Omental fat pad (tissue), 4 donors: ENCODE measurements around the gene SLC39A5. TPM values are rescaled to one million over a fixed set of nuclear protein-coding genes. Genes with fewer than 3 reads are reported as not detected.
A peak's percentile ranks its signal among the peaks of the same experiment; 100 is the strongest.

Experiments
- ATAC-seq: fragments of 150-250 bp; one replicate; pipeline ENCODE4 v1.9.1; 2016; ENCODE audit warnings: mild to moderate bottlenecking, moderate library complexity; ENCODE audit not compliant: low FRiP score
- DNase-seq: peaks from one replicate; pipeline ENCODE4 v3.0.0-alpha.2; 2019; ENCODE audit warnings: low spot score
- total RNA-seq, 4 donors: library from RNA; depleted of rRNA; stranded (reverse); fragments of >200 nt; gene quantifications; one replicate each; pipeline ENCODE4 v1.1.0, GENCODE V29; 2016
- TF ChIP-seq, protein P1 (sequence below), 3 donors: fragments of 450-650 bp; IDR thresholded peaks; one replicate each; pipeline ENCODE4 v1.5.1; 2016 to 2017; ENCODE audit warnings: antibody characterized with exemption in 3 of 3, mild to moderate bottlenecking in 3 of 3, moderate library complexity in 2 of 3

Gene SLC39A5
- total RNA-seq, 4 donors from 2014 or later: not detected

DNA sequence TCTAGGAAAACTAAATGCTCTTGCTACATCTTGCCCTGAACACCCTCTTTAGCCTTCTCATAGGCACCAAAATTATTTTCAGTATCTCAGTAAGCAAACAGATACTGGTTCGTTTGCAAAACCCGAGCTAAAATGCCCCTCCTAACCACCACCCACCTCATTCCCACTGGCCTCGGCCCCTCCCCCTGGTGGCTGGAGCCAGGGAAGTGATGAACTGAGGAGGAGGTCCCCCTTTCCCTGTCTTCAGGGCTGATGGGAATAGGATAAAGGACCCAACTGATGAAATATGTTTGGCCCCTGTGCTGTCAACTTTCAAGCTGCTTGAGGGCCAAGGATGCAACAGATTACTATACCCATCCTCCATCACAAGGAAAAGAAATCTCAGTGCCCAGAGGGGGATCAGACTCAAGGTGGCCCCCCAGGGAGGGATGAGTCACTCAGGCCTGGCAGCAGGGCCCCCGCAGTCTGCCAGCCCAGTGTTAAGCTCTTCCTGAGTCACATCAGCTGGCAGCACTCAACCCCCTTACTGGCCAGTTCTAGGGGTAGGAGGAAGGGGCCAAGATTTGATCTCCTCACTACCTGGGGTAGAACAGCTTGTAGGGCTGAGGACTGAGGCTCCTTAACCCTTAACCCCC is 26.6 kb downstream of the SLC39A5 start:
- ATAC-seq: no peak
- TF ChIP-seq, protein P1, sequence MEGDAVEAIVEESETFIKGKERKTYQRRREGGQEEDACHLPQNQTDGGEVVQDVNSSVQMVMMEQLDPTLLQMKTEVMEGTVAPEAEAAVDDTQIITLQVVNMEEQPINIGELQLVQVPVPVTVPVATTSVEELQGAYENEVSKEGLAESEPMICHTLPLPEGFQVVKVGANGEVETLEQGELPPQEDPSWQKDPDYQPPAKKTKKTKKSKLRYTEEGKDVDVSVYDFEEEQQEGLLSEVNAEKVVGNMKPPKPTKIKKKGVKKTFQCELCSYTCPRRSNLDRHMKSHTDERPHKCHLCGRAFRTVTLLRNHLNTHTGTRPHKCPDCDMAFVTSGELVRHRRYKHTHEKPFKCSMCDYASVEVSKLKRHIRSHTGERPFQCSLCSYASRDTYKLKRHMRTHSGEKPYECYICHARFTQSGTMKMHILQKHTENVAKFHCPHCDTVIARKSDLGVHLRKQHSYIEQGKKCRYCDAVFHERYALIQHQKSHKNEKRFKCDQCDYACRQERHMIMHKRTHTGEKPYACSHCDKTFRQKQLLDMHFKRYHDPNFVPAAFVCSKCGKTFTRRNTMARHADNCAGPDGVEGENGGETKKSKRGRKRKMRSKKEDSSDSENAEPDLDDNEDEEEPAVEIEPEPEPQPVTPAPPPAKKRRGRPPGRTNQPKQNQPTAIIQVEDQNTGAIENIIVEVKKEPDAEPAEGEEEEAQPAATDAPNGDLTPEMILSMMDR (IDR thresholded peaks at IDR 0.05): no peak
- DNase-seq: no peak

DNA sequence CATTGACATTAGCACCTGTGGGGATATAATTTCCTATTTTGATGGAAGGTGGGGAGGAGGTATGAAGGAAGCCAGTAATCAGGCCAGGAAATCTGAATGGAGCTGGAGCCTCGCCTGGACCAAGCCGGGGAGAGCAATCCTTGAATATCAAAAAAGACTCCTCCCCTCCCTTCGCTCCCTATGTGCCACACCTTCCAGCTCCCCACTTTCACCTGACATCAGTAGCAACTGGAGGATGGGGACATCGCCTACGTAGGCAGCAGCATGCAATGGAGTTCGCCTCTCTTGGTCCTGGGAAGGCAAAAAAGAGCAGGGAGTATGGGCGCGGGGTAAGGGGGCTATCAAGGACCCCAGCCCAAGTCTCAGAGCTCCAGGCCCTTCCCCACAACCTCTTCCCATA is 27.2 kb downstream of the SLC39A5 start:
- DNase-seq (no peak), ATAC-seq (no peak)
- TF ChIP-seq, protein P1 (IDR thresholded peaks at IDR 0.05): no peak

DNA sequence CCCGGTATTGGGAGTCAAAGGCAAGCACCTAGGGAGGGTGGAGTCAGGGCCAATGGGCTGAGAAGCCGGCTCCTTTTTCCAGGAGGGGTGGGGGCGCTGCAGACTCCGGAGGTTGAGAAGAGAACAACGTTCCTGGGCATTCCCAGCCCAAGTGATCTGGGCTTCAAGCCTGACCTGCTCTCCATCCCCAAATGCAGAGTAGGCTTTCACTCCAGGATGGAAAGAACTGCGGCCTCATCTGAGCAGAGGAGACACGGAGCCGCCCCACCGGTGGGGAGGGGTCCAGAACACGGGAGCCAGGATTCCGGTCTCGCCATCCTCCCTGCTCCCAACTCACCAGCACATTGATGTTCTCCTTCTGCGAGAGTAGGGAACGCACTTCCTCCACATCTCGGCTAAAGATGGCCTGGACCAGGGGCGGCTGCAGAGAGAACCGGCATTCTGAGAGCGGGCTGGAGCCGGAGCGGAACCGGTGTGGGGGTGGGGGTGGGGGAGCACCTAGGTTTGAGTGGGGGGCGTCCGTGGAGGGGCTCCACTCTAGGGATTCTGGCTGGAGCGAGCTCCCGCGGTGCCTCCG is 27.7 kb downstream of the SLC39A5 start:
- DNase-seq: no peak
- TF ChIP-seq, protein P1 (IDR thresholded peaks at IDR 0.05): no peak
- no peak for ATAC-seq

DNA sequence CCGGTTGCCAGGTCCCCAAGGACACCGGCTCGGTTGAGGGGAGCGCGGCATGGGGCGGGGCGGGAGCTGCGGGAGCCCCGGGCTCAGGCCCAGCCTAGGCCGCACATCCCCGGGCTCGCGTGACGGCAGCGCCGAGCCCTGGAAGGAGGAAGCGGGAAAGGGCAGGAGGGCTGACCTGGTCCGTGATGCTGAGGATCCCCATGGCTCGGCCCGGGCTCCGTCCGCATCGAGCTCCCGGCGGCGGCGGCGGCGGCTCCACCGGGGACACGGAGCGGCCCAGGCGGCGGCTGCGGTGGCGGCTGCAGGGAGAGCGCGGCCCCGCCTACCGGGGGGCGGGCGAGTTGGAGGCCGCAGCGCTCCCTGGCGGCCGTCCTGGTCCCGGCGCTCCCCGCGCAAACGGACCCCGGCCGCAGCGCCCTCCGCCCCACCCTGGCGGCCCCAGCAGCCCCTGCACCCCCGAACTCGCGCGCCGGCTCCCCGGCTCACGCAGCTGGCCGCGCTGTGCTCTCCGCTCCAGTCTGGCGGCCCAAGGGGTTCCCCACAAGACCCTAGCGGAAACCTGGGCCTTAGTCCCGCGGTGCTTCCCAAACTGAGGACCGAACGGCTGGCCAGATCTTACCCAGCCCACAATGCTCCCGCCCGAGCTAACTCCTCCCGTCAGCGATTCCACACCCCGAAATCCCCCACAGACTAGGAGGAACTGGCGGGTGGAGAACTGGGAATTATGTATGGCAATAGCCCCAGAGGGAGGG is 28.4 kb downstream of the SLC39A5 start, which contains the start of gene ANKRD52:
Gene ANKRD52 (minus strand): TSS at position 317 of the 752 bp plus-strand sequence. CDS start 115 bp downstream, at position 202.
- peak; percentile 96 for ATAC-seq
- DNase-seq: peak; percentile 37
- TF ChIP-seq, protein P1 (IDR thresholded peaks at IDR 0.05): peak in 1 of 3 donors; percentile 78

DNA sequence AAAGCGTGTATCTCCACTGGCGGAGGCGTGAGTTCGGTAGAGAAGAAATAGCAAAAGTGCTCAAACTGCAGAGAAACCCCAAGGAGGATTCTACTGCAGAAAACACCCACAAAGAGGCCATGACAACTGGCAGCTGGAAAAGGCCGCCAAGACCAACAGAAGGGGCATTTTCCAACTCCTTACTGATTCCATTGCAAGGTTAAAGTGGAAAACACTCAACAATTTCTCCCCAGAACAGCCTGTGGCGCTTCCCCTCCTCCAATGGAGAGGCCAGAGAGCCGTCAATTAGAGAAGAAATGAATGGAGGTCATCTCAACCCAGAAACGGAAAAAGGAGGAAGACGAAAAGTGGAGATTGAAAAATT is 29.0 kb downstream of the SLC39A5 start:
- DNase-seq: no peak

DNA sequence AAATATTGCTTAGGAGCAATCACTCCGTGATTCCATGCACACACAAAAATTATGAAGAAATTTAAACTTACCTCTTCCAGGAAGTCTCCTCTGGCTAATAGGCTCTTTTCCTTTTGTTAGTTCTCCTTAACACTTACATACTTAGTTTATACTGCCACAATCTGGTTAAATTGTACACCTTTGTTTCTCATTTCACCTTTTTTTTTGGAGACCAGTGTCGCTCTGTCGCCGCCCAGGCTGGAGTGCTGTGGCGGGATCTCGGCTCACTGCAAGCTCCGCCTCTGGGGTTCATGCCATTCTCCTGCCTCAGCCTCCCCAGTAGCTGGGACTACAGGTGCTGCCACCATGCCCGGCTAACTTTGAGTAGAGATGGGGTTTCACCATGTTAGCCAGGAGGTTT is 30.5 kb downstream of the SLC39A5 start:
- DNase-seq (no peak), ATAC-seq (no peak)
- TF ChIP-seq, protein P1 (IDR thresholded peaks at IDR 0.05): no peak

More for the DNA sequence above, 29.0 kb downstream of the SLC39A5 start:
- ATAC-seq: no peak
- TF ChIP-seq, protein P1 (IDR thresholded peaks at IDR 0.05): no peak
